ENCODE data around the gene SVBP.

Gene SVBP

GRCh38 chr1:42832641-42833240 lies 15.5 kb upstream of the SVBP start:
- ChIA-PET POLR2A (ENCODE audit: low non-redundant PET) (no interaction called here), CTCF (no interaction called here)
- DNase-seq (ENCODE audit: low spot score): no peak
- no peak overlapping the region for H3K27ac ChIP-seq
- TF ChIP-seq CTCF (conservative IDR thresholded peaks at IDR 0.05; ENCODE audit: low read depth): no peak

DNA sequence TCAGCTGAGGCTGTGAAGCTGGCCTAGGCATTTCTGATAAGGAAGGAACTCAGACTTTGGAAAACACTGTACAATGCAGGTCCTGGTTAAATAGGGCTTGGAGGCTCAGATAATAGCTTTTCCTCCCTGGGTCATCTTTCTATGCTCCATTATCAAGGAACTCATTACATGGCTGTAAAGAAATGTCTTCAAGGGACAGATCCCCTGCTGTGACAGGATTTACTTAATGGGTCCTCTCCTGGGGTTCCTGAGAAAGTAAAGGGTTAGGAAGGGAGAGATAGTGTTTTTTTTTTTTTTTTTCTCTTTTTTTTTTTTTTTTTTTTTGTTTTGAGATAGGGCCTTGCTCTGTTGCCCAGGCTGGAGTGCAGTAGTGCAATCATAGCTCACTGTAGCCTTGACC lies 14.1 kb upstream of the SVBP start:
- no peak for TF ChIP-seq CTCF (conservative IDR thresholded peaks at IDR 0.05; ENCODE audit: low read depth)
- POLR2A ChIA-PET (ENCODE audit: low non-redundant PET): no interaction called here
- no peak overlapping the region for H3K27ac ChIP-seq
- no peak for DNase-seq (ENCODE audit: low spot score)
- CTCF ChIA-PET: interaction anchor here (0.6 kb wide), 3 partner anchors 13 to 1217 kb away, joined by 4 to 5 read pairs (median 5); no protein-coding TSS in a partner anchor

- ChIA-PET POLR2A (ENCODE audit: low non-redundant PET) (no interaction called here), CTCF (interaction anchor here (0.6 kb wide), 1 partner anchor 51 kb away, joined by 4 read pairs; no protein-coding TSS in a partner anchor)
- TF ChIP-seq CTCF (conservative IDR thresholded peaks at IDR 0.05; ENCODE audit: low read depth): no peak
- no peak for DNase-seq (ENCODE audit: low spot score)
- no peak overlapping the region for H3K27ac ChIP-seq
Observed at GRCh38 chr1:42830631-42831030, 13.4 kb upstream of the SVBP start.

DNA sequence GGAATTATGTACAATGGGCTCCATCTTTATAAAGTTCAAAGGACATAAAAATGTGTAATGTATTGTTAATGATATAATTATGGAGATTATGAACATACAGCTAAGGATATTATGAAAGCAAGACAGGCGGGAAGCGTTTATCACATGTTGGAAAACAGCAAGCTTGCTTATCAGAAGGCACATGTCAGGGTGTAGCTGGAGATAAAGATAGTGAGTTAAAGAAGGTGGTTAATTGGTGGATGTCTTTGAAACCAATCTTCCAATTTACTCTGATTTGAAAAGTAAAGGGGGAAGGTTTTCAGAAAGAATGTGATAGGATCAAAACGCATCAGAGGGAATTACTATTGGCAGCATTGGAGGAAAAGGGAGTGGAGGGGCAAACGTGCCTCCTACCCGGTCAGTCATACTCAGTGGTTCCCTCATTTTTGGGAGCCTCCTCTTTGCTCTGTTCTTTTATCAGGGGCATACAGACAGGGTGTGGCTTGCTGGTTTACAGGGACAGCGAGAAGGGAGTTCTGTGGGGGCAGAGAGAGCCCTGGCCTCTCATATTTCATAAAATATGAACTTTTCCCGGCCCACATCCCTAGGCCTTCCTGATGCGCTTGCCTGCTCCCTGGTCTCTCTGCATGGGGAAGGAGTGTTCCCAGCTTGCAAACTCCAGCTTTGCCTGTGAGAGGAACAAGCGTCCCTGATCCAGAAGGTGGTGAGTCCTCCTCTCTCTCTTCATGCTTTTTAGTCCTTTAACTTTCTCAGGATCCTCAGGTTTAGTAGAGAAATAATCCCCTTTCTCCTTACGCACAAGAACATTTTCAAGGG lies 8.0 kb upstream of the SVBP start:
- POLR2A ChIA-PET (ENCODE audit: low non-redundant PET): interaction anchor here (0.6 kb wide), 1 partner anchor 8 kb away, joined by 4 read pairs; no protein-coding TSS in a partner anchor
- no peak for DNase-seq (ENCODE audit: low spot score)
- no peak for TF ChIP-seq CTCF (conservative IDR thresholded peaks at IDR 0.05; ENCODE audit: low read depth)
- H3K27ac ChIP-seq: no peak overlapping the region
- CTCF ChIA-PET: interaction anchor here (0.7 kb wide), 1 partner anchor 10 kb away, joined by 3 read pairs; no protein-coding TSS in a partner anchor

DNA sequence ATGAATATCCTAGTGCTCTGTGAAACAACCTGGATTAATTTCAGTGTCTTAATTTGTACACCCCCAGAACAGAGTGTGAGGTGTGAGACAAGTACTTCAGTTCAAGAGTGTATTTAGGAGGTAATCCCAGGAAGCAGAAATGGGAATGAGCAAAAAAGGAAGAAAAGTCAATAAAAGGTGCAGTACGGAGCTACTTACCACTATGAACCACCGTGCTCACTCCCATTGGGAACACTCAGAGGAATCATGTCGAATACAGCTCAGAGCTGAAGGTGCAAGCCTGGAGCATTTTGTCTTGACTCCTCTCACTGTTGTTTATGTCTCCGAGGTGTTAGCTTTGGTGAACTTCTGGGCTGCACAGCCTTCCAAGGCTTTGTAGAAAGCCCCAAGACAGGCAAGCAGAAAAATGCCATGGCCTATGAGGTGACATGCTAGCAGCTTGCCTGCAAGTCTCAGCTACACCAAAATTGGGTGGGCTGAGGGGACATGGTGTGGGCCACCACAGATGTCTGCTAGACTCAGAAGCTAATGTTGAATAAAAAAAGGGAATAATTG lies 7.4 kb upstream of the SVBP start:
- DNase-seq (ENCODE audit: low spot score): no peak
- H3K27ac ChIP-seq: no peak overlapping the region
- CTCF ChIA-PET: no interaction called here
- POLR2A ChIA-PET (ENCODE audit: low non-redundant PET): no interaction called here
- no peak for TF ChIP-seq CTCF (conservative IDR thresholded peaks at IDR 0.05; ENCODE audit: low read depth)

GRCh38 chr1:42822800-42823392 lies 5.7 kb upstream of the SVBP start:
- DNase-seq (ENCODE audit: low spot score): no peak
- CTCF ChIA-PET: interaction anchor here (0.7 kb wide), 1 partner anchor 1011 kb away, joined by 4 read pairs; no protein-coding TSS in a partner anchor
- no peak for TF ChIP-seq CTCF (conservative IDR thresholded peaks at IDR 0.05; ENCODE audit: low read depth)
- POLR2A ChIA-PET (ENCODE audit: low non-redundant PET): no interaction called here
- no peak overlapping the region for H3K27ac ChIP-seq

Data from RWPE1 (cell line).